HG02763 (cell line): Measurements from ENCODE around the gene NUP98.
"Not testable (repeated sequence)": the region's sequence is repeated elsewhere in the genome, so short reads cannot be mapped to it uniquely, and the experiment has no call there.

Source experiments
- ATAC-seq: cut with Tn5 transposase; IDR thresholded peaks from one replicate; pipeline ENCODE4 v1.9.1; 2021; ENCODE audit warnings: mild to moderate bottlenecking, moderate library complexity; ENCODE audit not compliant: unreplicated experiment

NUP98 gene

DNA sequence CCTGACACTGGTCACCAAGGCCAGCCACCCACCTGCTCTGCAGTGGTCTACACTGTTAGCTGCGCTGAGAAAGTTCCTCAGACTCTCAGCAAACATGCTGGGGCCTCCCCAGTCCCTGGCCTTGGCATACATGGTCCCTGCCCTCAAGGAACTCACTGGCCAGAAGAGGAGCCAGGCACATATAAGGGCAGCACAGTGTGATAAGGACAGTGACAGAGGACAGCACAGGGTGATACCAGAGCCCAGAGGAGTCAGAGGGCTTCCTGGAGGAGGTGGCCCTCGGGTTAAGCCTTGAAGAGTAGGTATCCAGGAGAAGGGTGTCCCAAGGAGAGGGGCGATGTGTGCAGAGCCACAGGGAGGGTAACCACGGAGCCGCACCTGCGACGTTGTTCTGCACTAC, 151.8 kb downstream of the NUP98 start:
- ATAC-seq, result no peak

DNA sequence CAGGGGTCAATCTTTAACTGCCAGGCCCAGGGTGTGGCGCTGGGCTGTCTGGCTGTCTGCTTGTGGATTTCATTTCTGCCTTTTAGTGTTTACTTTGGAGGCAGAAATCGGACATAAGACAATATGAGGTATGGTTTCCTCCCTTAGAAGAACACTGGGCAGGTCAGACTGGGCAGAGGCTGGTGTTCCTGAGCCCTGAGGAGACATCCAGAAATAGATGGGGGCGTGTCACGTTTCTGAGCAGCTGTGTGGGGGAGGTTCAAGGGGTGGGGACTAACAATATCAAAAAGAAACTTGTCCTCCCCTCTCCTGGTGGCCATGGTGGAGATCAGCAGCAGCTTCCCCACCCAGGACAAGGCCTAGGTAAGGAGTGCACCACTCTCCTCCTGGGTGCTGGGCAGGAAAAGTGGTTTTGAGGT, 152.5 kb downstream of the NUP98 start, which contains the start of gene ART1:
Gene ART1, plus strand, starts transcription at position 312 of the 419 bp plus-strand sequence. CDS start 14,086 bp downstream, outside the sequence.
- ATAC-seq, result no peak

DNA sequence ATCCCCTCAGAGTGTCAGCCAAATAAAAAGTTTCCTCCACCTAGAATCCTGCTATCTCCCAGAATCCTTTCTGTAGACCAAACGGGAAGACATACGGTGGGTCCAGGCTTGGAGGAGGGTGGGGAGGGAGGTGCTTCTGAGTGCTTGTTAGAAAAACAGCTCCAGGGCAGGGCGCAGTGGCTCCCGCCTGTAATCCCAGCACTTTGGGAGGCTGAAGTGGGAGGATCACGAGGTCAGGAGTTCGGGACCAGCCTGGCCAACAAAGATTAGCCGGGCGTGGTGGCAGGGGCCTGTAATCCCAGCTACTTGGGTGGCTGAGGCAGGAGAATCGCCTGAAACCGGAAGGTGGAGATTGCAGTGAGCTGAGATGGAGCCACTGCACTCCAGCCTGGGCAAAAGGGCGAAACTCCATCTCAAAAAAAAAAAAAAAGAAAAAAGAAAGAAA, 154.2 kb downstream of the NUP98 start:
- ATAC-seq, result not testable (repeated sequence)

DNA sequence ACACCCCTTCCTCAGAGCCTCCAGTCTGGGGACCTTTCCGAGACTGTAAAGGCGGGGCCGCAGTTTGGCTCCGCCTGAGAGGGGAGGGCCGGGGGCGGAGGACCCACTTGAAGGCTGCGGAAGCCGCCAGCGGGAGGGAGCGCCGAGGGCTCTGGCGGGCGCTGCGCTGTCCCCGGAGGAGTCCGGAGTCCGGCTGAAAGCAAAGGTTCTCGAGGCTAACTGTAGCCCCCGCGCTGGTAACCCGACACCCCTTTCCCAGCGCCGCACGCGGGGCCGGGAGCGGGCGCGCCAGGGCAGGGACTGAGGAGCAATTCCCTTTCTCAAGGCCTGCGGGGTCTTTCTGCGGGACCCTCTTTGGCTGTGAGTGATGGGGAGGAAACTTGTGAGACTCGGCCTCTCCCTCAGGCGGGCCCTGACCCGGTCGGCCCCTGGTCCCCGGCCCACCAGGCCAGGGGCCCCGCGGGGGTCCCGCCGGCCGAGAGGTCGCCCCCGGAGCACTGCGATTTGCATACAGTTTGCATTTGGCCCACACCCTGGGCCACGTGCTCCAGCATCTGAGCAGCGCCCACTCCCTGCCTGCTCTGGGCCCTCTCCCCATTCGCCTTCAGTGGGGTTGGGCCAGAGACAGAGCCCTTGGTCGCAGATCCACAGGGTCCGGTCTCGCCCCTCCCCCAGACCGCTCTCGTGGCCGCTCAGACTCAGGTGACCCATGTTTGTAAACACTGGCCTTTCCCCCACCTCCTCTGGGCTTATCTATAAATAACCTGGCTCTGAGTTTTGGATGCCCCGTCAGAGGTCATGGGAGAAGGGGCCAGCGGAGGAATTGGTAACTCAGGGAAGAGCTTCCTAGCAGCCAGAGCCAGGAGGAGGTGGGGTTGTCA, 155.0 kb downstream of the NUP98 start:
- ATAC-seq, result no peak

GRCh38 chr11:3641701-3642070, 155.7 kb downstream of the NUP98 start, which contains the start of gene ART5:
Gene ART5, minus strand, starts transcription at chr11:3641992. Its CDS starts 130 bp downstream, at chr11:3641862.
- ATAC-seq, result no peak

DNA sequence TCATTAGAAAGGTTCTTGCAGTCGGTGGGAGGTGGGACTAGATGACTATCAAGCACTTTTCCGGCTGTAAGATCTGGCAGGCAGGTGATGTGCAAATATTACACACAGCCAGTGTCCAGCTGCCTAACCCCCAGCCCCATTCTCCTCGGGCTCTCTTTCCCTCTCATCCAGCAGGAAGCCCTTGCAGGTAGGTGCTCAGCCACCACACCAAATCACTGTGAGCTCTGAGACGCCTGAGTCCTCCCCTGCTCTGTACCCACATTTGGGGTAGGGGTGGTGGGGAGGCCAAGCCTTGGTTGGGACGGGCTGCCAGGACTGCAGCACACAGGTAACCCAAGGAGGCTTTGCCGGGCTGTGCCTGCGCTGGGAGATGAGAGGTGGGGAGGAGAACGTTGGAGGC, 156.2 kb downstream of the NUP98 start:
- ATAC-seq, result no peak

DNA sequence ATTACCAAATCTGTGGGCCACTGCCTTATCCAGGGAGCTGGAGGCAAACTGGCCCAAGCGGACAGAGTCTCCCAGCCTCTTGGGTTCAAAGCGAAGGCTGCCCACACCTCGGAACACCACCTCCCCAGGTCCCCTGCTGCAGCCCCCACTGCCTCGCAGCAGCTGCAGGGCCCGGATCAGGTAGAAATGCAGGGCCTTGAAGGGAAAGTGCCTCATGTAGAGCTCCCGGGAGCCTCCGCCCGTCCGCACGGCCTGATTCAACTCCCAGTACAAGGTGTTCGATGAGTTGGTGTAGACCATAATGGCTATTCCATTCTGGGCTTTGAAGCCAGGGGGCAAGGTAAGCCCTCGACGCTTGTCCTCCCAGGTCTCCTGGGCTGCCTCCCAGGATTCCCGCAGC, 157.5 kb downstream of the NUP98 start:
- no peak for ATAC-seq

GRCh38 chr11:3638513-3638912, 158.8 kb downstream of the NUP98 start:
- no peak for ATAC-seq

GRCh38 chr11:3637201-3637600, 160.2 kb downstream of the NUP98 start:
- no peak for ATAC-seq

- no peak for ATAC-seq
These were observed 161.5 kb downstream of the NUP98 start for GRCh38 chr11:3635641-3636375.

GRCh38 chr11:3632070-3632660, 165.2 kb downstream of the NUP98 start:
- no peak for ATAC-seq

GRCh38 chr11:3631331-3631730, 166.0 kb downstream of the NUP98 start:
- no peak for ATAC-seq

DNA sequence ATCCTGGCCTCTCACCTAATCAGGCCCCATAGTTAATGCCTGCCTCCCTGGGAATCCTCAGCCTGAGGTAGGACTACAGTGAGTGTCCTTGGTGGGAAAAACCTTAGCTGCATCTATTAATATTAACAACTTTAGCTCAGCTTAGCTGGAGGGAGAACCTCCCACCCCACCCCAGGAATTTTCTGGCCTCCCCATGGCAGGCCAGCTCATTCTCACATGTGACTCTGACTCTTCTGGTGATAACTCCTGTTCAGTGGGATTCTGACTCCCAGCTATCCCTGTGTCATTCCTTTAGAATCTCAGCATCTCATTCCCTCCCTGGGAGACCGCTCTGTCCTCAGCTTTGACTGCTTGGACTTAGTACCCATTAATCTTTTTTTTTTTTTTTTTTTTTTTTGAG, 170.1 kb downstream of the NUP98 start:
- ATAC-seq, result no peak

DNA sequence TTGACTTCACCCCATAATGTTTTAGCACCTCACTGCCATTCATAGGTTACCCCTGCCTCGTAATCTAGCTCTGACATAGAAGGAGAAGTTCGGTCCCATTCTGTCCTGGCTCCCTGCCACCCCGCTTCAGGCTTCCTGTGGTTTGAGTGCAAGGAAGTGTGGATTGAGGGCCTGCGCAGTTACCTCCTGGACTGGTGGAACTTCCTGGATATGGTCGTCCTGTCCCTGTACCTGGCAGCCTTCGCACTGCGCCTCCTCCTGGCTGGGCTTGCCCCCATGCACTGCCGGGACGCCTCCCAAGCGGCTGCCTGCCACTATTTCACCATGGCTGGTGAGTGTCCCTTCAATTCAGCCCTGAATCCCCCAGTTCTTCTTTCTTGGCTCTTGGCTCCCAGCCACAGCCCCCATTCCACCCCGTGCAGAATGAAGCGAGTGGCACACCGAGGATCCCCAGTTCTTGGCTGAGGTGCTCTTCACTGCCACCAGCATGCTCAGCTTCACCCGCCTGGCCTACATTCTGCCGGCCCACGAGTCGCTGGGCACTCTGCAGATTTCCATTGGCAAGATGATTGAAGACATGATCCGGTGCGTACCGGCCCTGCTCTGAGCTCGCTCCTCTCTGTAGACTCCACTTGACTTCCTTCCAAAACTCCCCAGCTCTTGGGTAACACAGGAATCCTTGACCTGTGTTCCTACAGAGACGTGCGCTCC, 170.9 kb downstream of the NUP98 start:
- no peak for ATAC-seq
